ENCODE measurements around the gene NUTM2E.
"Not testable (repeated sequence)": the region's sequence is repeated elsewhere in the genome, so short reads cannot be mapped to it uniquely, and the experiment has no call there.

GRCh38 chr10:79777997-79778396 lies 48.5 kb upstream of the NUTM2E start:
- TF ChIP-seq EZH2 (IDR thresholded peaks at IDR 0.05; ENCODE audit: borderline replicate concordance, low read depth, low read length); KDM1A (IDR thresholded peaks at IDR 0.05); JUNB (CRISPR knock-in tag; conservative IDR thresholded peaks at IDR 0.05); RBBP5 (IDR thresholded peaks at IDR 0.05; ENCODE audit: borderline replicate concordance, insufficient read depth, low read length, poor library complexity, severe bottlenecking): not testable (repeated sequence)

Data from K562 (cell line).